ENCODE results near the gene CCND2. TPM values are rescaled to one million over a fixed set of nuclear protein-coding genes. Genes with fewer than 3 reads are reported as not detected.

The CCND2 gene
- total RNA-seq, 4 donors from 2014 or later = 46.4 to 88.8 (median 55.5) TPM

DNA sequence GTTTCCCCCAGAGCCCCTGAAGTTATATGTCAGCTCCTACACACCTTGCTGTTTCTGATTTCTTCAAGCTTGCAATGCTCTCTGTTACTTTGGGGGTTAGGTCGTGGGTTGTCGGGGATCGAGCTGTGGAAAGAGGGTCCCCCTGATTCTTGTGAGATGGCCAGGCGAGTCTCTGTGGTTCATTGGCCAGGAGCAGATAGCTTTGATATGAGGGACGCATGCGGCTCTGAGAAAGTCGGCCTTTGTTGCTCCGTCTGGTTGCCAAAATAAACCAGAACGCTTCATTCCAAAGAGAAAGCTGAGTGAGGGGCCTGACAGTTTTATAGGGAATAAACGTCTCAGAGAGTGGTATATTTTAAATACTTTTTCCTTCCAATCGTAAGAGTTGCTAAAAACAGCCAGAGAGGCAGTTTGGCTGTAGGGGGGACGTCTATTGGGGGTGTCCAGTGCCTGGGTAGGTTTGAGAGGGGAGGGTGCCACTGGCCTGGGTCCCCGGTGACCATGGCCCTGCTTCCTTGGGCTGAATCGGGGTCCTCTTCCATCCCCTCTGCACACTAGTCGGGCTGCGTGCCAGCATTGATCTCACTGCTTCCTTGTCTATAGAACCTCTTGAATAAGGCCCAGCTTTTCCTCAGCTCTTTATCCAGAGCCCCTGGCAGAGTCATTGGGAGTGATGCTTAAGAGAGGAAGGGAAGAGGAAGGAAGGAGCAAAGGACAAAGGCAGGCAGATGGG, 18.9 kb downstream of the CCND2 start:
- WGBS = 73% methylated on average over 16 of the region's 16 CpGs
- Histone ChIP-seq H3K36me3 (peaks cover 27% of the 10 kb centered on the region), H3K9me3 (no peaks in the 10 kb centered on the region), H3K4me3 (no peak overlapping the region), H3K27me3 (no peaks in the 10 kb centered on the region), H3K27ac (no peak overlapping the region), H3K4me1 (peaks cover 7% of the 10 kb centered on the region)
- DNase-seq (ENCODE audit: low spot score in 2 of 2) = peak; percentile 49 to 50
- TF ChIP-seq POLR2AphosphoS5 (IDR thresholded peaks at IDR 0.05) = no peak
- no peak for TF ChIP-seq POLR2A (IDR thresholded peaks at IDR 0.05)
- TF ChIP-seq, protein P1, sequence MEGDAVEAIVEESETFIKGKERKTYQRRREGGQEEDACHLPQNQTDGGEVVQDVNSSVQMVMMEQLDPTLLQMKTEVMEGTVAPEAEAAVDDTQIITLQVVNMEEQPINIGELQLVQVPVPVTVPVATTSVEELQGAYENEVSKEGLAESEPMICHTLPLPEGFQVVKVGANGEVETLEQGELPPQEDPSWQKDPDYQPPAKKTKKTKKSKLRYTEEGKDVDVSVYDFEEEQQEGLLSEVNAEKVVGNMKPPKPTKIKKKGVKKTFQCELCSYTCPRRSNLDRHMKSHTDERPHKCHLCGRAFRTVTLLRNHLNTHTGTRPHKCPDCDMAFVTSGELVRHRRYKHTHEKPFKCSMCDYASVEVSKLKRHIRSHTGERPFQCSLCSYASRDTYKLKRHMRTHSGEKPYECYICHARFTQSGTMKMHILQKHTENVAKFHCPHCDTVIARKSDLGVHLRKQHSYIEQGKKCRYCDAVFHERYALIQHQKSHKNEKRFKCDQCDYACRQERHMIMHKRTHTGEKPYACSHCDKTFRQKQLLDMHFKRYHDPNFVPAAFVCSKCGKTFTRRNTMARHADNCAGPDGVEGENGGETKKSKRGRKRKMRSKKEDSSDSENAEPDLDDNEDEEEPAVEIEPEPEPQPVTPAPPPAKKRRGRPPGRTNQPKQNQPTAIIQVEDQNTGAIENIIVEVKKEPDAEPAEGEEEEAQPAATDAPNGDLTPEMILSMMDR (IDR thresholded peaks at IDR 0.05) = no peak
- no peak for TF ChIP-seq EP300 (IDR thresholded peaks at IDR 0.05)

DNA sequence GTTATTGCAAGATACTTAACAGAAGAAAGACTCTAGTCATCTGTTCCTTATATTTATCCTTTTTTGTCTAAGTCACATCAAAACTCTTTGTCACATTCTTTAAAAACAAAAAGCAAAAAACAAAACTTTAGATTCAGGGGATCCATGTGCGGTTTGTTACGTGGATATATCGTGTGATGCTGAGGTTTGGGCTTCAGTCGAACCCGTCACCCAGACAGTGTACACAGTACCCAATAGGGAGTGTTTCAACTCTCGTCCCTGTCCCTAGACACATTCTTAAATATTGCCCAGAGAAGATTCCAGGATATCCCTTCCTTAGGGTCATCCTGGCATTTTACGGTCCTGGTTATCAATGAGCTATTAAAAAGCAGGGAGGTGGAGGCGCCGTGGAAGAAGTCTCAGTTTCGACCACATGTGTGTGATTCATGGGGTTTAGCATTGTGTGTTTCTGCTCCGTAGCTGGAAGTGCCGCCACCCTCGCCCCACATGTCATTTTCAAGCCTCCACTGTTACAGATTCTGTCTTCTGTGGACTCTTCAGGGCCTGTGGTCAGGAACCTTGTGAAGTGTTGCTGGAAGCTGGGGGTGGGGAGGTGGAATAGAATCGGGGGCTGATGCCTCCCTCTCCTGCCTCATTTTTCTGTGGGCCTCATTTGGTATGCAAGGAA, 19.9 kb downstream of the CCND2 start:
- no peaks in the 10 kb centered on the region for H3K27me3 ChIP-seq
- no peak overlapping the region for H3K4me3 ChIP-seq
- WGBS = 74% methylated on average over 14 of the region's 14 CpGs
- H3K36me3 ChIP-seq = peaks cover 24% of the 10 kb centered on the region
- H3K4me1 ChIP-seq = peaks cover 4% of the 10 kb centered on the region
- TF ChIP-seq POLR2A (IDR thresholded peaks at IDR 0.05) (no peak), EP300 (IDR thresholded peaks at IDR 0.05) (no peak), POLR2AphosphoS5 (IDR thresholded peaks at IDR 0.05) (no peak)
- TF ChIP-seq, protein P1 (IDR thresholded peaks at IDR 0.05) = no peak
- H3K27ac ChIP-seq = no peak overlapping the region
- H3K9me3 ChIP-seq = no peaks in the 10 kb centered on the region
- peak in 1 of 2 donors; percentile 44 for DNase-seq (ENCODE audit: low spot score in 2 of 2)

DNA sequence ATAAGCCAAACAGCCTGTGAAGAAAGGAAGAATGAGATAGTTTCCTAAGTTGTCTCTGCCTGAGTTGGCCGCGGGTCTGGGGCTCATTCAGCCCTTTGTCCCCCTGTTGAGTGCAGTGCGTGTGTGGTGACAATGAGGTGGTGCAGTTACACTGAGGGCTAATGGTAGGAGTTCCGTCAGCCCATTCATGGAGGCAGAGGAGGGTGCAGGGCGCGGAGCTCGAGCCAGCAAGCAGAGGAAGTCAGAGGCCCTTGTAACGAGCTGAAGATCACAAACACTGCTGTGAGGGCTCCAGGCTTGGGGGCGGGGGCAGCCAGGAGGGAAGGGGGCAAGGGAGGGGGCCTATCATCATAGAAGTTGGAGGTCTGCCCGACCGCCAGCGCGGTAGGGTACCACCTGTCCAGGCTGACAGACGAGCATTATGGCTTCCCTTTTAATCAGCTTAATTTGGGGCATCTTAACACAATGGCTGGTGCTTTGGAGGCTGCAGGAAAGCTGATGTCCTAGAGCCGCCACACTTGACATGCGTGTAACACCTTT, 20.5 kb downstream of the CCND2 start:
- TF ChIP-seq, protein P1 (IDR thresholded peaks at IDR 0.05) = no peak
- TF ChIP-seq POLR2AphosphoS5 (IDR thresholded peaks at IDR 0.05) = no peak
- TF ChIP-seq EP300 (IDR thresholded peaks at IDR 0.05) = no peak
- TF ChIP-seq POLR2A (IDR thresholded peaks at IDR 0.05) = no peak
- no peak overlapping the region for H3K27ac ChIP-seq
- WGBS = 73% methylated on average over 15 of the region's 16 CpGs
- no peak overlapping the region for H3K4me3 ChIP-seq
- peaks cover 4% of the 10 kb centered on the region for H3K4me1 ChIP-seq
- no peaks in the 10 kb centered on the region for H3K27me3 ChIP-seq
- H3K36me3 ChIP-seq = peaks cover 19% of the 10 kb centered on the region
- peak in 1 of 2 donors; percentile 42 for DNase-seq (ENCODE audit: low spot score in 2 of 2)
- no peaks in the 10 kb centered on the region for H3K9me3 ChIP-seq

DNA sequence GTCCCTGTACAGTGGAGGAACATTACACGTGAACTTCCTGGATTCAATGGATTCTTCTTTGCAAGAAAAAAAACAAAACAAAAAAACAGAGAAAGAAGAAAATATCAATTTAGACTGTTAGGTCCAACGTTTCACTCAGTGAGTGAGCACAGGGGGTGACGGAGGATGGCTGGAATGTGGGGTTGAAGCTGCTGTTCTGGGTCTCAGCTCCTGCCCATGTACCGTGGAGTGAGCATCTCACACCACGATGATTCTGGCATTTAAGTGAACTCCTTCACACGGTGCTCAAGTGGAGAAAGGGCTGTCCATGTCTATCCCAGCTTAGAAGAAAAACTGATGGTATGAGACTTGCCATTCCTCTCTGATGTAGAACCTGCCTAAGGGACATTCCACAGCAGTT, 23.2 kb downstream of the CCND2 start:
- Histone ChIP-seq H3K4me3 (no peak overlapping the region), H3K27ac (no peak overlapping the region), H3K36me3 (peaks cover 14% of the 10 kb centered on the region), H3K4me1 (peaks cover 4% of the 10 kb centered on the region), H3K27me3 (no peaks in the 10 kb centered on the region), H3K9me3 (no peaks in the 10 kb centered on the region)
- WGBS = 61% methylated on average over 6 of the region's 6 CpGs
- DNase-seq (ENCODE audit: low spot score in 2 of 2) = peak in 1 of 2 donors; percentile 9
- TF ChIP-seq POLR2AphosphoS5 (IDR thresholded peaks at IDR 0.05) (no peak), POLR2A (IDR thresholded peaks at IDR 0.05) (no peak), EP300 (IDR thresholded peaks at IDR 0.05) (no peak)
- TF ChIP-seq, protein P1 (IDR thresholded peaks at IDR 0.05) = no peak

DNA sequence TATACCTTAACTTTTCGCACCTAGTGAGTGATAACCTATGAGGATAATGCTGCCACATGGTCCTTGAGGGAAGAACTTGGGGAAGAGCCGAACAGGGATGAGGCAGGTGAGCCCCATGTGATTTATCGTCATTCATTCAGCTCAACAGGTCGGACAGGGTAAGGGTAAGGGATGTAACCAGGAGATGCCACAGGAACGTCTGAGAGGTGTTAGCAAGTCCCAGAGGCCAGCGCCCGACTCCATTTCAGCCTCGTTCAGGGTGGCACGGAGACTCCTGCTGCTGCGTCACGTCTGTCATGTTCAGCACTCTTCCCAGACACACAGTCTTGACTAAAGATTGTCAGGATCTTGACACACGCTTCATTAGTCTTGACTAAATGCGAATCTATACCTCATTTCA, 24.1 kb downstream of the CCND2 start:
- 88% methylated on average over 13 of the region's 13 CpGs for WGBS
- H3K36me3 ChIP-seq = peaks cover 18% of the 10 kb centered on the region

More for the DNA sequence above, 24.1 kb downstream of the CCND2 start:
- TF ChIP-seq, protein P1 (IDR thresholded peaks at IDR 0.05) = no peak
- TF ChIP-seq POLR2A (IDR thresholded peaks at IDR 0.05) (no peak), EP300 (IDR thresholded peaks at IDR 0.05) (no peak), POLR2AphosphoS5 (IDR thresholded peaks at IDR 0.05) (no peak)
- H3K4me3 ChIP-seq = no peak overlapping the region
- no peak overlapping the region for H3K27ac ChIP-seq
- no peaks in the 10 kb centered on the region for H3K9me3 ChIP-seq
- no peaks in the 10 kb centered on the region for H3K27me3 ChIP-seq
- peaks cover 4% of the 10 kb centered on the region for H3K4me1 ChIP-seq
- peak in 1 of 2 donors; percentile 46 for DNase-seq (ENCODE audit: low spot score in 2 of 2)
